GM12892 (cell line): ENCODE results near the gene DGCR8.

Experiments used
- POLR2A ChIP-seq: IDR thresholded peaks from 2 replicates; pipeline ENCODE4 v1.6.1; 2011; ENCODE audit warnings: low read depth, low read length, control low read depth
- POLR2AphosphoS5 ChIP-seq: IDR thresholded peaks from 2 replicates; pipeline ENCODE4 v1.6.1; 2011; ENCODE audit warnings: low read depth, low read length, control low read depth
- TAF1 ChIP-seq: IDR thresholded peaks from 2 replicates; pipeline ENCODE4 v1.6.1; 2011; ENCODE audit warnings: low read depth, mild to moderate bottlenecking, control low read depth, low read length, borderline replicate concordance

DNA sequence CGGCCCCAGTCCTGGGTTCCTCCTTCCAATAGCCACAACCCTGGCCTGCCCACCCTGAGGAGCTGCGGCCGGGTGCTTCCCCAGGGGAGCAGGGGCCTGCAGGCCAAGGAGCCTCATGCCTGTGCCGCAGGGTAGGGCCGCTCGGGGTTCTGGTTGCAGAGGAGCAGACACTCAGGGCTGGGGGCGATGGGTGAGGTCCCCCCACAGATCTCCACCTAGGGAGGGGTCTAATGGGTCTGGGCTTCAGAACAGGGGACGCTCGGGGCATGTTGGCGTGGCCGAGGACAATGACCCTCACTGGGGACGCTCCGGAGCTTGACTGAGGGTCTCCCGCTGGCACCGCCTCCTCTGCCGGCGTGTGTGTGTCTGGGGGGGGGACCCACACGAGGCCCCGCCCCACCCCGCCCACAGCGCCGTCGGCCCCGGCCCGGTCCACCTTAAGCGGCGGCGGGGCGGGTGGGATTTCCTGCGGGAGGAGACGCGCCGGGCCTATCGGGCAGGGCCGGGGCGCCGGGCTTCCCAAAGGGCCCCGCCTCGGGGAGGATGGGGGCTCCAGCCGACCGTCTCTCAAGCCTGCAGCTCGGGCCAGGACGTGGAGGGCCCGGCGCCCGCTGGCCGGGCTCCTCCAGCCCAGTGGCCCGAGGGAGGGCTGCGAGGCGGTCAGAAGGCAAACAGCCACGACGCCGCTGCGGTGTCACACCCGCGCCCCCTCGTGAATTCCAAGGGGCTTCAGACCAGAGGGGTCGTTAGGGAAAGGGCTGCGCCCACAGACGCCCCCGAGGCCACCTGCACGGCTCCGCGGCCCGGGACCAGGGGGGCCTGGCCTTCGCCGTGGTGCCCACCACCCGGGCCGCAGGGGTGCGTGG lies 50.9 kb downstream of the DGCR8 start:
- TF ChIP-seq POLR2A (no peak), POLR2AphosphoS5 (no peak), TAF1 (no peak)
